Tibial nerve (tissue), 4 donors: ENCODE data around the gene NOL4L. TPM values are rescaled to one million over a fixed set of nuclear protein-coding genes. Genes with fewer than 3 reads are reported as not detected.

Experiments
- DNase-seq, 2 donors: peaks; one replicate each; pipeline ENCODE4 v3.0.0-alpha.2; 2019; ENCODE audit warnings: low spot score in 2 of 2
- H3K27ac ChIP-seq, 4 donors: fragments of 200-600 bp; sonication (generic) in 3 of 4; one replicate each; pipeline ENCODE4 v1.5.1; 2017 to 2019; ENCODE audit warnings: mild to moderate bottlenecking in 1 of 4
- H3K27me3 ChIP-seq, 2 donors: fragments of 200-600 bp; sonication (generic) in 1 of 2; one replicate each; pipeline versions ENCODE4 v1.5.1 to v1.6.0; 2017 to 2019
- H3K36me3 ChIP-seq, 3 donors: fragments of 200-600 bp; sonication (generic); one replicate each; pipeline ENCODE4 v1.5.1; 2018 to 2019
- H3K4me1 ChIP-seq, 4 donors: fragments of 200-600 bp; sonication (generic) in 3 of 4; one replicate each; pipeline ENCODE4 v1.5.1; 2017 to 2019
- H3K4me3 ChIP-seq, 4 donors: fragments of 200-600 bp; sonication (generic) in 3 of 4; one replicate each; pipeline ENCODE4 v1.5.1; 2017 to 2019; ENCODE audit warnings: mild to moderate bottlenecking in 1 of 4, moderate library complexity in 1 of 4
- H3K9me3 ChIP-seq, 4 donors: fragments of 200-600 bp; sonication (generic) in 3 of 4; one replicate each; pipeline ENCODE4 v1.5.1; 2017 to 2019
- EP300 ChIP-seq, 2 donors: sonication (generic); formaldehyde crosslinking; IDR thresholded peaks; one replicate each; pipeline ENCODE4 v1.6.1; 2017; ENCODE audit warnings: antibody characterized with exemption in 2 of 2, mild to moderate bottlenecking in 1 of 2
- POLR2A ChIP-seq, 2 donors: fragments of 450-650 bp; IDR thresholded peaks; one replicate each; pipeline ENCODE4 v1.6.1; 2017; ENCODE audit warnings: antibody characterized with exemption in 2 of 2, mild to moderate bottlenecking in 2 of 2, moderate library complexity in 2 of 2
- WGBS, 2 donors: methylation state at CpG; one replicate each; pipeline ENCODE4 v1.1.5; 2018; 5-methylcytosine and 5-hydroxymethylcytosine counted together
- total RNA-seq, 4 donors: library from RNA; depleted of rRNA; stranded (reverse); fragments of >200 nt; gene quantifications; one replicate each; pipeline ENCODE4 v1.1.0, GENCODE V29; 2016
- TF ChIP-seq, protein P1 (sequence below), 5 experiments: fragments of 200-600 bp in 3 of 5; fragments of 450-650 bp in 2 of 5; sonication (generic) in 3 of 5; IDR thresholded peaks; one replicate each; pipeline ENCODE4 v1.5.1; 2016 to 2019; ENCODE audit warnings: antibody characterized with exemption in 5 of 5, mild to moderate bottlenecking in 3 of 5, moderate library complexity in 2 of 5

Gene NOL4L
- total RNA-seq, 4 donors from 2014 or later: 11.5 to 22.3 (median 19.9) TPM

DNA sequence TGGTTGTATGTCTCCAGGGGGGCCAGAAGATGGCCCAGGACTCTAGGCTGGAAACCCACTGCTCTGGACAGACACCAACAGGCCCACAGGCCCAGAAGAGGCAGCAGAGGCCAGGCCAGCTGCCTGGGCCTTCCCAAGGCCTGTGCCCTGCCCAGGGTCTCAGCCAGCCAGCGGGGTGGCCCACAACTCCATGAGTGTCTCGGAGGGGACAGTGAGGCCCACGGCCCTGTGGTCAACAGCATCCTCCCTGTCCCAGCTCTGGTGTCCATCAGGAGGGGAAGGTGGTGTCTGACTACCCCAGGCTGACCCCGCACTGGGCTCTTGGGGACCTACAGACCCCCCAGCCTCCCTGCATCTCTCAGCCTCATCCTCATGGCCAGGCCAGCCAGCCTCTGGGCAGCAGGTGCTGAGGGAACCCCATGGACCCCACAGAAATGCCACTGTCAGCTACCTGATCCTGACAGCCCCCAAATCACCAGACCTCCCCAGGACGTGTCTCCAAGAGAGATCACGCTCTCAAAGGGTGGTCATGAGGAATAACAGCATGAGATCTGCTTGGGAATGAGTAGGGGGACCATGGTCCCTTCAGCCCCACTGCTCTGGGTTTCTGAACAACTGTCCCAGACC, 112.4 kb downstream of the NOL4L start:
- Histone ChIP-seq H3K27ac (peak overlapping the region; percentile 78 to 93 (median 86)), H3K4me3 (peak overlapping the region in 3 of 4 donors; percentile 33 to 53 (median 34)), H3K4me1 (peaks cover 4 to 100% (median 79%) of the 10 kb centered on the region in 4 donors), H3K9me3 (no peaks in the 10 kb centered on the region), H3K36me3 (peaks cover 0 to 12% (median 0%) of the 10 kb centered on the region in 3 donors), H3K27me3 (no peaks in the 10 kb centered on the region)
- WGBS, 2 donors: 50 to 72% methylated on average over 6 of the region's 6 CpGs
- DNase-seq: no peak
- TF ChIP-seq POLR2A (IDR thresholded peaks at IDR 0.05) (no peak), EP300 (IDR thresholded peaks at IDR 0.05) (no peak)
- TF ChIP-seq, protein P1, sequence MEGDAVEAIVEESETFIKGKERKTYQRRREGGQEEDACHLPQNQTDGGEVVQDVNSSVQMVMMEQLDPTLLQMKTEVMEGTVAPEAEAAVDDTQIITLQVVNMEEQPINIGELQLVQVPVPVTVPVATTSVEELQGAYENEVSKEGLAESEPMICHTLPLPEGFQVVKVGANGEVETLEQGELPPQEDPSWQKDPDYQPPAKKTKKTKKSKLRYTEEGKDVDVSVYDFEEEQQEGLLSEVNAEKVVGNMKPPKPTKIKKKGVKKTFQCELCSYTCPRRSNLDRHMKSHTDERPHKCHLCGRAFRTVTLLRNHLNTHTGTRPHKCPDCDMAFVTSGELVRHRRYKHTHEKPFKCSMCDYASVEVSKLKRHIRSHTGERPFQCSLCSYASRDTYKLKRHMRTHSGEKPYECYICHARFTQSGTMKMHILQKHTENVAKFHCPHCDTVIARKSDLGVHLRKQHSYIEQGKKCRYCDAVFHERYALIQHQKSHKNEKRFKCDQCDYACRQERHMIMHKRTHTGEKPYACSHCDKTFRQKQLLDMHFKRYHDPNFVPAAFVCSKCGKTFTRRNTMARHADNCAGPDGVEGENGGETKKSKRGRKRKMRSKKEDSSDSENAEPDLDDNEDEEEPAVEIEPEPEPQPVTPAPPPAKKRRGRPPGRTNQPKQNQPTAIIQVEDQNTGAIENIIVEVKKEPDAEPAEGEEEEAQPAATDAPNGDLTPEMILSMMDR (IDR thresholded peaks at IDR 0.05): no peak

DNA sequence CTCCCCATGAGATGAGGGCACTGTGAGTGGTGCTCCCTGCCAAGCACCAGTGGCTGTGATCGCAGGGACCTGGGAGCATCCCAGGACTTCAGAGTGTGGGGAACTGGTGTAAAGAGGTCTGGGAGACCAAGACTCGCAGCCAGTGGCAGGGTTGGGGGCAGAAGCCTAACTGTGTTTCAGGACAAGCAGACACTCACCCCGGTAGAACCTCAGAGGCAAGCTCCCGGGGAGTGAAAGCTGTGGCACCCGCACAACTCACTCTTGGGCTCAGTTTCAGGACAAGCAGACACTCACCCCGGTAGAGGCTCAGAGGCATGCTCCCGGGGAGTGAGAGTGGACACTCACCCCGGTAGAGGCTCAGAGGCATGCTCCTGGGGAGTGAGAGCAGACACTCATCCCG, 114.2 kb downstream of the NOL4L start:
- DNase-seq: no peak
- H3K9me3 ChIP-seq: no peaks in the 10 kb centered on the region
- peak overlapping the region in 1 of 4 donors; percentile 8 for H3K4me3 ChIP-seq
- 57 to 79% methylated on average over 7 to 9 of the region's 9 CpGs for whole genome bisulfite sequencing, 2 donors
- H3K36me3 ChIP-seq: peaks cover 0 to 12% (median 0%) of the 10 kb centered on the region in 3 donors
- TF ChIP-seq, protein P1 (IDR thresholded peaks at IDR 0.05): no peak
- TF ChIP-seq POLR2A (IDR thresholded peaks at IDR 0.05) (no peak), EP300 (IDR thresholded peaks at IDR 0.05) (no peak)
- peaks cover 4 to 100% (median 79%) of the 10 kb centered on the region in 4 donors for H3K4me1 ChIP-seq
- H3K27ac ChIP-seq: peak overlapping the region; percentile 49 to 93 (median 86)
- no peaks in the 10 kb centered on the region for H3K27me3 ChIP-seq

DNA sequence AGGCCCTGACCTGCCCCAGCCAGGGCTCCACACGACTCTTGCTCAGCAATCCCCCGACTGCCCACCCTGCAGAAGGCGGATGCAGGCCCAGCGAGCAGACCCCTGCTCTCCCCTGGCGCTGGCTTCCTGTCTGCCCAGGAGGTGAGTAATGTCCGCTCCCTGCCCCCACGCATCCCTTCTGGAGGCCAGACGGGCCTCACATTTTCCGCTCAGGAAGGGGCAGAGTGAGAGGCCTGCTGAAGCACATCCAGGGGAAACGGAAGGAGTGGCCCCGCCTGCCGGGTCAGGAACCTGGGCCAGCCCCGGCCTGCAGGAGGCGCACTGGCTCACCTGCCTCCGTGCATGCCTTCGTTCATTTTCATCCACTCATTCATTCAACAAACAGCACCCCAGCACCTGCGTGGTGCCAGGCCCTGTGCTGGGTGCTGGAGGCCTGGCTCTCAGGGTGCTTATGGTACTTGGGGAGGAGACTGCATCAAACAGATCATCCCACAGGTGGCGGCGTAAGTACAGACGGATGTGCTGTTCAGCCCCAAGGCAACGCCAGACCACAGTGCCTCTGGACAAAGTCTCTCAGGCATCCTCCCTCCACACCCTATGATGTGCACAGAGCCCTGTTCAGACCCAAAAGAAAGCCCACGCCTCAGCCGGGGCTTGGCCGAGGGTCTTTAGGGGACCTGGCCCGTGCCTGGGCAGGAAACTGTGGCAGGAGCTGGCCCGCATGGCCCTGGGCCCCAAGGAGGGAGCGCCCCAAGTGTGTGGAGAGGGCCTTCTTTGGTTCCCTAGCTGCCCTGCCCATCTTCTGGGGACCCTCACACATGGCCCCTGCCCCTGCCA, 114.9 kb downstream of the NOL4L start:
- H3K4me3 ChIP-seq: peak overlapping the region in 1 of 4 donors; percentile 4
- peaks cover 4 to 100% (median 81%) of the 10 kb centered on the region in 4 donors for H3K4me1 ChIP-seq
- H3K27me3 ChIP-seq: no peaks in the 10 kb centered on the region
- H3K9me3 ChIP-seq: no peaks in the 10 kb centered on the region
- TF ChIP-seq EP300 (IDR thresholded peaks at IDR 0.05) (peak in 1 of 2 donors; percentile 68), POLR2A (IDR thresholded peaks at IDR 0.05) (no peak)
- TF ChIP-seq, protein P1 (IDR thresholded peaks at IDR 0.05): peak in 4 of 5 experiments; percentile 35 to 50 (median 40)
- WGBS, 2 donors: 36 to 47% methylated on average over 17 to 26 of the region's 27 CpGs
- H3K27ac ChIP-seq: peak overlapping the region; percentile 49 to 93 (median 86)
- peaks cover 0 to 12% (median 0%) of the 10 kb centered on the region in 3 donors for H3K36me3 ChIP-seq
- DNase-seq: no peak

GRCh38 chr20:32468860-32469259, 116.3 kb downstream of the NOL4L start:
- TF ChIP-seq, protein P1 (IDR thresholded peaks at IDR 0.05): no peak
- TF ChIP-seq POLR2A (IDR thresholded peaks at IDR 0.05) (no peak), EP300 (IDR thresholded peaks at IDR 0.05) (no peak)
- no peaks in the 10 kb centered on the region for H3K9me3 ChIP-seq
- peaks cover 0 to 12% (median 0%) of the 10 kb centered on the region in 3 donors for H3K36me3 ChIP-seq
- peaks cover 10 to 100% (median 82%) of the 10 kb centered on the region in 4 donors for H3K4me1 ChIP-seq
- no peak for DNase-seq
- H3K27ac ChIP-seq: peak overlapping the region in 3 of 4 donors; percentile 83 to 93 (median 89)
- H3K27me3 ChIP-seq: no peaks in the 10 kb centered on the region
- no peak overlapping the region for H3K4me3 ChIP-seq
- 38 to 50% methylated on average over 7 of the region's 7 CpGs for WGBS, 2 donors

- peaks cover 10 to 100% (median 82%) of the 10 kb centered on the region in 4 donors for H3K4me1 ChIP-seq
- no peaks in the 10 kb centered on the region for H3K9me3 ChIP-seq
- TF ChIP-seq, protein P1 (IDR thresholded peaks at IDR 0.05): no peak
- TF ChIP-seq POLR2A (IDR thresholded peaks at IDR 0.05) (no peak), EP300 (IDR thresholded peaks at IDR 0.05) (no peak)
- H3K27me3 ChIP-seq: no peaks in the 10 kb centered on the region
- H3K27ac ChIP-seq: peak overlapping the region; percentile 11 to 93 (median 86)
- no peak for DNase-seq
- WGBS, 2 donors: 81 to 85% methylated on average over 6 of the region's 6 CpGs
- no peak overlapping the region for H3K4me3 ChIP-seq
- peaks cover 0 to 12% (median 0%) of the 10 kb centered on the region in 3 donors for H3K36me3 ChIP-seq
Measured at GRCh38 chr20:32468313-32468640, 116.9 kb downstream of the NOL4L start.
